ENCODE measurements around the gene HSP90AA1. TPM values are rescaled to one million over a fixed set of nuclear protein-coding genes. Genes with fewer than 3 reads are reported as not detected.
"Not testable (repeated sequence)": the region's sequence is repeated elsewhere in the genome, so short reads cannot be mapped to it uniquely, and the experiment has no call there.

The HSP90AA1 gene
- 100 to 1,000 TPM; 372 to 398 TPM for total RNA-seq

GRCh38 chr14:102086972-102087761, at the start of gene HSP90AA1:
HSP90AA1 (minus strand) TSS chr14:102087044; CDS start chr14:102086378, 666 bp downstream.
- no peaks in the 10 kb centered on the region for H3K27me3 Mint-ChIP-seq
- no peaks in the 10 kb centered on the region for H3K9me3 Mint-ChIP-seq
- DNase-seq (peak; percentile 98), ATAC-seq (ENCODE audit: low read depth) (peak; percentile 69)
- H3K36me3 Mint-ChIP-seq, result peaks cover 38% of the 10 kb centered on the region
- POLR2A ChIA-PET, result interaction anchor here (0.6 to 1.7 kb wide), 7 partner anchors 53 to 365 kb away, joined by 3 to 11 read pairs (median 5); partner anchors contain the start of genes DYNC1H1 and WDR20
- H3K4me3 Mint-ChIP-seq, result peak within 1 kb of the TSS; percentile 98
- peak within 1 kb of the TSS; percentile 97 for H3K27ac Mint-ChIP-seq
- H3K4me1 Mint-ChIP-seq, result peaks cover 57% of the 10 kb centered on the region

GRCh38 chr14:102135456-102135855, 48.6 kb upstream of the HSP90AA1 start:
- not testable (repeated sequence) for H3K9me3 Mint-ChIP-seq; H3K4me3 Mint-ChIP-seq; H3K27ac Mint-ChIP-seq; H3K36me3 Mint-ChIP-seq; DNase-seq; ATAC-seq (ENCODE audit: low read depth); H3K27me3 Mint-ChIP-seq
- POLR2A ChIA-PET, result interaction anchor here (0.5 kb wide), 1 partner anchor 1977 kb away, joined by 3 read pairs; no protein-coding TSS in a partner anchor
- H3K4me1 Mint-ChIP-seq, result peaks cover 12% of the 10 kb centered on the region

GRCh38 chr14:102134719-102135118, 47.9 kb upstream of the HSP90AA1 start:
- peaks cover 12% of the 10 kb centered on the region for H3K4me1 Mint-ChIP-seq
- not testable (repeated sequence) for H3K27ac Mint-ChIP-seq; H3K4me3 Mint-ChIP-seq; ATAC-seq (ENCODE audit: low read depth); H3K36me3 Mint-ChIP-seq; DNase-seq; H3K27me3 Mint-ChIP-seq; H3K9me3 Mint-ChIP-seq
- POLR2A ChIA-PET, result interaction anchor here (0.6 kb wide), 1 partner anchor 62 kb away, joined by 5 read pairs; no protein-coding TSS in a partner anchor

- not testable (repeated sequence) for H3K27me3 Mint-ChIP-seq; H3K4me3 Mint-ChIP-seq; DNase-seq; H3K27ac Mint-ChIP-seq; H3K9me3 Mint-ChIP-seq; ATAC-seq (ENCODE audit: low read depth); H3K36me3 Mint-ChIP-seq
- peaks cover 12% of the 10 kb centered on the region for H3K4me1 Mint-ChIP-seq
- POLR2A ChIA-PET, result interaction anchor here (0.6 kb wide), 1 partner anchor 61 kb away, joined by 5 read pairs; no protein-coding TSS in a partner anchor
Measured at GRCh38 chr14:102134021-102134420, 47.2 kb upstream of the HSP90AA1 start.

GRCh38 chr14:102131741-102132140, 44.9 kb upstream of the HSP90AA1 start:
- POLR2A ChIA-PET, result interaction anchor here (0.7 kb wide), 1 partner anchor 30 kb away, joined by 3 read pairs; no protein-coding TSS in a partner anchor
- no peaks in the 10 kb centered on the region for H3K9me3 Mint-ChIP-seq

GRCh38 chr14:102126807-102127455, 40.1 kb upstream of the HSP90AA1 start:
- peaks cover 4% of the 10 kb centered on the region for H3K36me3 Mint-ChIP-seq
- DNase-seq, result no peak
- H3K4me3 Mint-ChIP-seq, result no peak overlapping the region
- no peak for ATAC-seq (ENCODE audit: low read depth)
- no peaks in the 10 kb centered on the region for H3K9me3 Mint-ChIP-seq
- POLR2A ChIA-PET, result no interaction called here
- no peak overlapping the region for H3K27ac Mint-ChIP-seq
- H3K4me1 Mint-ChIP-seq, result no peaks in the 10 kb centered on the region
- H3K27me3 Mint-ChIP-seq, result peaks cover 2% of the 10 kb centered on the region

More at GRCh38 chr14:102131741-102132140, 44.9 kb upstream of the HSP90AA1 start:
- Mint-ChIP-seq H3K27ac (no peak overlapping the region), H3K27me3 (no peaks in the 10 kb centered on the region), H3K4me3 (no peak overlapping the region), H3K36me3 (peaks cover 4% of the 10 kb centered on the region), H3K4me1 (no peaks in the 10 kb centered on the region)
- no peak for ATAC-seq (ENCODE audit: low read depth)
- DNase-seq, result no peak

GRCh38 chr14:102125546-102125945, 38.7 kb upstream of the HSP90AA1 start:
- Mint-ChIP-seq H3K27ac (no peak overlapping the region), H3K4me1 (no peaks in the 10 kb centered on the region), H3K27me3 (peaks cover 2% of the 10 kb centered on the region), H3K36me3 (peaks cover 3% of the 10 kb centered on the region), H3K4me3 (no peak overlapping the region), H3K9me3 (no peaks in the 10 kb centered on the region)
- no peak for DNase-seq
- no peak for ATAC-seq (ENCODE audit: low read depth)
- POLR2A ChIA-PET, result no interaction called here

- H3K4me3 Mint-ChIP-seq, result no peak overlapping the region
- POLR2A ChIA-PET, result no interaction called here
- H3K27me3 Mint-ChIP-seq, result peaks cover 2% of the 10 kb centered on the region
- H3K9me3 Mint-ChIP-seq, result no peaks in the 10 kb centered on the region
- DNase-seq (no peak), ATAC-seq (ENCODE audit: low read depth) (no peak)
- no peaks in the 10 kb centered on the region for H3K36me3 Mint-ChIP-seq
- H3K27ac Mint-ChIP-seq, result no peak overlapping the region
- H3K4me1 Mint-ChIP-seq, result no peaks in the 10 kb centered on the region
Measured at GRCh38 chr14:102124419-102124818, 37.6 kb upstream of the HSP90AA1 start.

GRCh38 chr14:102121567-102121966, 34.7 kb upstream of the HSP90AA1 start:
- ATAC-seq (ENCODE audit: low read depth) (no peak), DNase-seq (no peak)
- H3K36me3 Mint-ChIP-seq, result peaks cover 5% of the 10 kb centered on the region
- peaks cover 2% of the 10 kb centered on the region for H3K27me3 Mint-ChIP-seq
- H3K4me1 Mint-ChIP-seq, result no peaks in the 10 kb centered on the region
- no peak overlapping the region for H3K4me3 Mint-ChIP-seq
- POLR2A ChIA-PET, result no interaction called here
- peaks cover 2% of the 10 kb centered on the region for H3K9me3 Mint-ChIP-seq
- H3K27ac Mint-ChIP-seq, result no peak overlapping the region

- DNase-seq, result no peak
- no peak for ATAC-seq (ENCODE audit: low read depth)
- peaks cover 5% of the 10 kb centered on the region for H3K36me3 Mint-ChIP-seq
- peaks cover 2% of the 10 kb centered on the region for H3K9me3 Mint-ChIP-seq
- H3K4me1 Mint-ChIP-seq, result no peaks in the 10 kb centered on the region
- H3K27ac Mint-ChIP-seq, result no peak overlapping the region
- H3K4me3 Mint-ChIP-seq, result no peak overlapping the region
- peaks cover 2% of the 10 kb centered on the region for H3K27me3 Mint-ChIP-seq
- POLR2A ChIA-PET, result interaction anchor here (0.7 kb wide), 1 partner anchor 1759 kb away, joined by 3 read pairs; no protein-coding TSS in a partner anchor
Measured at GRCh38 chr14:102120888-102121287, 34.0 kb upstream of the HSP90AA1 start.

- H3K36me3 Mint-ChIP-seq, result peaks cover 5% of the 10 kb centered on the region
- POLR2A ChIA-PET, result no interaction called here
- no peak overlapping the region for H3K4me3 Mint-ChIP-seq
- H3K4me1 Mint-ChIP-seq, result no peaks in the 10 kb centered on the region
- H3K27ac Mint-ChIP-seq, result no peak overlapping the region
- peaks cover 2% of the 10 kb centered on the region for H3K9me3 Mint-ChIP-seq
- ATAC-seq (ENCODE audit: low read depth), result no peak
- DNase-seq, result no peak
- H3K27me3 Mint-ChIP-seq, result peaks cover 2% of the 10 kb centered on the region
Measured at GRCh38 chr14:102117852-102118251, 31.0 kb upstream of the HSP90AA1 start.

- no peaks in the 10 kb centered on the region for H3K4me1 Mint-ChIP-seq
- ATAC-seq (ENCODE audit: low read depth) (no peak), DNase-seq (no peak)
- peaks cover 6% of the 10 kb centered on the region for H3K9me3 Mint-ChIP-seq
- no peak overlapping the region for H3K27ac Mint-ChIP-seq
- POLR2A ChIA-PET, result no interaction called here
- H3K4me3 Mint-ChIP-seq, result no peak overlapping the region
- H3K27me3 Mint-ChIP-seq, result no peaks in the 10 kb centered on the region
- peaks cover 5% of the 10 kb centered on the region for H3K36me3 Mint-ChIP-seq
Measured at GRCh38 chr14:102116361-102117180, 29.7 kb upstream of the HSP90AA1 start.

GRCh38 chr14:102111101-102111500, 24.3 kb upstream of the HSP90AA1 start:
- Mint-ChIP-seq H3K27me3 (no peaks in the 10 kb centered on the region), H3K27ac (no peak overlapping the region), H3K4me1 (no peaks in the 10 kb centered on the region), H3K9me3 (peaks cover 11% of the 10 kb centered on the region), H3K4me3 (no peak overlapping the region), H3K36me3 (peaks cover 4% of the 10 kb centered on the region)
- ATAC-seq (ENCODE audit: low read depth) (no peak), DNase-seq (no peak)
- POLR2A ChIA-PET, result no interaction called here

Data from activated naive CD8-positive, alpha-beta T cell treated with anti-CD3 and anti-CD28 coated beads, Interleukin-2, amount 10 ng/mL, durations not matched to agents 7 days and 5 days (primary cell).